Measurements from ENCODE around the gene CKS1B. TPM values are rescaled to one million over a fixed set of nuclear protein-coding genes. Genes with fewer than 3 reads are reported as not detected.
"Not testable (repeated sequence)": the region's sequence is repeated elsewhere in the genome, so short reads cannot be mapped to it uniquely, and the experiment has no call there.

The CKS1B gene
- total and polyA plus RNA-seq, 7 experiments from 2014 or later: 8.4 to 105 (median 10.9) TPM

- Histone ChIP-seq H3K9me3 (ENCODE audit: control insufficient read depth in 2 of 3, low read length in 3 of 3) (no peaks in the 10 kb centered on the region), H3K4me1 (ENCODE audit: control insufficient read depth in 2 of 2, insufficient read depth in 2 of 2, low read length in 2 of 2) (peaks cover 12 to 13% of the 10 kb centered on the region in 2 donors), H3K36me3 (ENCODE audit: control insufficient read depth in 2 of 3, insufficient read depth in 3 of 3, low read length in 3 of 3) (peaks cover 0 to 13% (median under 1%) of the 10 kb centered on the region in 3 experiments), H3K4me3 (ENCODE audit: low read length) (peak within 1 kb of the TSS; percentile 64), H3K27ac (ENCODE audit: low read depth, low read length) (peak within 1 kb of the TSS; percentile 77), H3K27me3 (ENCODE audit: control insufficient read depth in 2 of 2, insufficient read depth in 2 of 2, low read length in 2 of 2) (no peaks in the 10 kb centered on the region)
- H3K27ac Mint-ChIP-seq: peak within 1 kb of the TSS in 3 of 9 donors; percentile 38 to 55 (median 41)
- POLR2A ChIA-PET: interaction anchor here (0.6 to 3.6 kb wide), 21 partner anchors 9 to 540 kb away, joined by 3 to 30 read pairs (median 8); partner anchors contain the start of genes ADAM15, CKS1B, KRTCAP2 and LENEP
- no peaks in the 10 kb centered on the region for H3K9me3 Mint-ChIP-seq
- peaks cover 0 to 14% (median 0%) of the 10 kb centered on the region in 5 donors for H3K36me3 Mint-ChIP-seq
- ATAC-seq: peak; percentile 99
- intact Hi-C loops (cut with micrococcal nuclease): loop anchor here (1.0 to 5.0 kb wide), 10 partner anchors 9 to 764 kb away; partner anchors contain the start of genes CKS1B (in 2 of the 2), PBXIP1 (in 1 of the 2), PYGO2 (in 1 of the 2) and ZBTB7B (in 1 of the 2)
- no peaks in the 10 kb centered on the region for H3K27me3 Mint-ChIP-seq
- H3K4me1 Mint-ChIP-seq: peaks cover 0 to 24% (median 4%) of the 10 kb centered on the region in 7 donors
- H3K4me3 Mint-ChIP-seq: no peak within 1 kb of the TSS
- DNase-seq: peak; percentile 71 to 98 (median 95)
- CTCF ChIA-PET: interaction anchor here (0.8 to 3.1 kb wide), 13 partner anchors 11 to 802 kb away, joined by 3 to 18 read pairs (median 4); partner anchors contain the start of genes PMVK, PYGO2 and SHC1
Observed at GRCh38 chr1:154982897-154983648, 8.6 kb downstream of the CKS1B start, which contains the start of gene FLAD1. TSS of gene FLAD1 (plus strand) at chr1:154983344. CDS start at chr1:154983695, 351 bp downstream.

- CTCF ChIA-PET: interaction anchor here (0.7 to 2.9 kb wide), 13 partner anchors 11 to 803 kb away, joined by 3 to 18 read pairs (median 4); partner anchors contain the start of genes PMVK, PYGO2 and SHC1
- no peak for DNase-seq
- H3K36me3 Mint-ChIP-seq: peaks cover 0 to 18% (median 4%) of the 10 kb centered on the region in 5 donors
- no peak for ATAC-seq
- no peaks in the 10 kb centered on the region for H3K9me3 Mint-ChIP-seq
- H3K27me3 Mint-ChIP-seq: no peaks in the 10 kb centered on the region
- peak overlapping the region; percentile 64 for H3K4me3 ChIP-seq (ENCODE audit: low read length)
- peak overlapping the region; percentile 77 for H3K27ac ChIP-seq (ENCODE audit: low read depth, low read length)
- no peaks in the 10 kb centered on the region for H3K27me3 ChIP-seq (ENCODE audit: control insufficient read depth in 2 of 2, insufficient read depth in 2 of 2, low read length in 2 of 2)
- POLR2A ChIA-PET: interaction anchor here (0.7 to 3.6 kb wide), 22 partner anchors 10 to 189 kb away, joined by 3 to 30 read pairs (median 7); partner anchors contain the start of genes ADAM15, CKS1B, KRTCAP2 and LENEP
- H3K36me3 ChIP-seq (ENCODE audit: control insufficient read depth in 2 of 3, insufficient read depth in 3 of 3, low read length in 3 of 3): peaks cover 3 to 22% (median 7%) of the 10 kb centered on the region in 3 experiments
- peak overlapping the region in 2 of 9 donors; percentile 38 to 55 for H3K27ac Mint-ChIP-seq
- intact Hi-C loops (cut with micrococcal nuclease): loop anchor here (1.0 to 5.0 kb wide), 10 partner anchors 10 to 763 kb away; partner anchors contain the start of genes CKS1B (in 2 of the 2), PBXIP1 (in 1 of the 2), PYGO2 (in 1 of the 2) and ZBTB7B (in 1 of the 2)
- H3K4me1 ChIP-seq (ENCODE audit: control insufficient read depth in 2 of 2, insufficient read depth in 2 of 2, low read length in 2 of 2): peaks cover 15 to 16% of the 10 kb centered on the region in 2 donors
- no peak overlapping the region for H3K4me3 Mint-ChIP-seq
- H3K9me3 ChIP-seq (ENCODE audit: control insufficient read depth in 2 of 3, low read length in 3 of 3): no peaks in the 10 kb centered on the region
- peaks cover 2 to 25% (median 11%) of the 10 kb centered on the region in 7 donors for H3K4me1 Mint-ChIP-seq
Observed at GRCh38 chr1:154983776-154984466, 9.4 kb downstream of the CKS1B start.

GRCh38 chr1:154986736-154987135 lies 12.3 kb downstream of the CKS1B start:
- POLR2A ChIA-PET: interaction anchor here (1.7 to 2.0 kb wide), 3 partner anchors 10 to 26 kb away, joined by 4 to 8 read pairs (median 5); partner anchors contain the start of gene CKS1B
- H3K27me3 Mint-ChIP-seq: not testable (repeated sequence)

GRCh38 chr1:154987326-154987725 lies 12.8 kb downstream of the CKS1B start:
- Mint-ChIP-seq H3K36me3 (peaks cover 0 to 14% (median 10%) of the 10 kb centered on the region in 5 donors), H3K27ac (no peak overlapping the region), H3K27me3 (no peaks in the 10 kb centered on the region), H3K4me1 (peaks cover 13 to 26% (median 18%) of the 10 kb centered on the region in 7 donors), H3K9me3 (no peaks in the 10 kb centered on the region), H3K4me3 (no peak overlapping the region)
- intact Hi-C loops (cut with micrococcal nuclease): no loop called here
- Histone ChIP-seq H3K27me3 (ENCODE audit: control insufficient read depth in 2 of 2, insufficient read depth in 2 of 2, low read length in 2 of 2) (no peaks in the 10 kb centered on the region), H3K27ac (ENCODE audit: low read depth, low read length) (no peak overlapping the region), H3K4me3 (ENCODE audit: low read length) (no peak overlapping the region), H3K9me3 (ENCODE audit: control insufficient read depth in 2 of 3, low read length in 3 of 3) (no peaks in the 10 kb centered on the region), H3K36me3 (ENCODE audit: control insufficient read depth in 2 of 3, insufficient read depth in 3 of 3, low read length in 3 of 3) (peaks cover 3 to 38% (median 10%) of the 10 kb centered on the region in 3 experiments), H3K4me1 (ENCODE audit: control insufficient read depth in 2 of 2, insufficient read depth in 2 of 2, low read length in 2 of 2) (peaks cover 18 to 19% of the 10 kb centered on the region in 2 donors)
- CTCF ChIA-PET: interaction anchor here (1.1 to 1.8 kb wide), 3 partner anchors 12 to 317 kb away, joined by 4 to 8 read pairs (median 4); no protein-coding TSS in a partner anchor
- POLR2A ChIA-PET: interaction anchor here (0.7 to 2.0 kb wide), 6 partner anchors 9 to 30 kb away, joined by 3 to 8 read pairs (median 4); partner anchors contain the start of genes CKS1B and PYGO2
- ATAC-seq (no peak), DNase-seq (no peak)

More at GRCh38 chr1:154986736-154987135, 12.3 kb downstream of the CKS1B start:
- H3K4me3 ChIP-seq (ENCODE audit: low read length); intact Hi-C loops (cut with micrococcal nuclease); H3K27me3 ChIP-seq (ENCODE audit: control insufficient read depth in 2 of 2, insufficient read depth in 2 of 2, low read length in 2 of 2); H3K9me3 ChIP-seq (ENCODE audit: control insufficient read depth in 2 of 3, low read length in 3 of 3); H3K9me3 Mint-ChIP-seq; H3K27ac Mint-ChIP-seq; ATAC-seq; H3K27ac ChIP-seq (ENCODE audit: low read depth, low read length); DNase-seq; H3K4me3 Mint-ChIP-seq: not testable (repeated sequence)
- H3K36me3 ChIP-seq (ENCODE audit: control insufficient read depth in 2 of 3, insufficient read depth in 3 of 3, low read length in 3 of 3): peaks cover 3 to 38% (median 10%) of the 10 kb centered on the region in 3 experiments
- Mint-ChIP-seq H3K36me3 (peaks cover 0 to 14% (median 10%) of the 10 kb centered on the region in 5 donors), H3K4me1 (peaks cover 13 to 26% (median 18%) of the 10 kb centered on the region in 7 donors)
- peaks cover 18 to 20% of the 10 kb centered on the region in 2 donors for H3K4me1 ChIP-seq (ENCODE audit: control insufficient read depth in 2 of 2, insufficient read depth in 2 of 2, low read length in 2 of 2)
- CTCF ChIA-PET: interaction anchor here (0.8 to 1.8 kb wide), 3 partner anchors 13 to 897 kb away, joined by 3 to 8 read pairs (median 4); no protein-coding TSS in a partner anchor

GRCh38 chr1:154988058-154988954 lies 13.8 kb downstream of the CKS1B start:
- no peaks in the 10 kb centered on the region for H3K27me3 ChIP-seq (ENCODE audit: control insufficient read depth in 2 of 2, insufficient read depth in 2 of 2, low read length in 2 of 2)
- ChIA-PET CTCF (interaction anchor here (1.3 to 1.6 kb wide), 2 partner anchors 28 to 318 kb away, joined by 4 to 12 read pairs; no protein-coding TSS in a partner anchor), POLR2A (interaction anchor here (0.7 to 2.0 kb wide), 9 partner anchors 8 to 29 kb away, joined by 3 to 8 read pairs (median 4); partner anchors contain the start of genes CKS1B and PYGO2)
- intact Hi-C loops (cut with micrococcal nuclease): loop anchor here in 1 of 2 donors (1.0 kb wide), 1 partner anchor 29 kb away; no protein-coding TSS in a partner anchor
- no peak overlapping the region for H3K27ac ChIP-seq (ENCODE audit: low read depth, low read length)
- peaks cover 0 to 20% (median 10%) of the 10 kb centered on the region in 5 donors for H3K36me3 Mint-ChIP-seq
- H3K27ac Mint-ChIP-seq: no peak overlapping the region
- H3K9me3 ChIP-seq (ENCODE audit: control insufficient read depth in 2 of 3, low read length in 3 of 3): no peaks in the 10 kb centered on the region
- no peak overlapping the region for H3K4me3 Mint-ChIP-seq
- no peak overlapping the region for H3K4me3 ChIP-seq (ENCODE audit: low read length)
- no peaks in the 10 kb centered on the region for H3K27me3 Mint-ChIP-seq
- H3K4me1 Mint-ChIP-seq: peaks cover 13 to 26% (median 18%) of the 10 kb centered on the region in 7 donors
- ATAC-seq (no peak), DNase-seq (no peak)
- no peaks in the 10 kb centered on the region for H3K9me3 Mint-ChIP-seq
- H3K4me1 ChIP-seq (ENCODE audit: control insufficient read depth in 2 of 2, insufficient read depth in 2 of 2, low read length in 2 of 2): peaks cover 13 to 14% of the 10 kb centered on the region in 2 donors
- peaks cover 3 to 44% (median 10%) of the 10 kb centered on the region in 3 experiments for H3K36me3 ChIP-seq (ENCODE audit: control insufficient read depth in 2 of 3, insufficient read depth in 3 of 3, low read length in 3 of 3)

All from naive thymus-derived CD4-positive, alpha-beta T cell (primary cell).